ENCODE measurements around the gene AQP12B.

Gene AQP12B

DNA sequence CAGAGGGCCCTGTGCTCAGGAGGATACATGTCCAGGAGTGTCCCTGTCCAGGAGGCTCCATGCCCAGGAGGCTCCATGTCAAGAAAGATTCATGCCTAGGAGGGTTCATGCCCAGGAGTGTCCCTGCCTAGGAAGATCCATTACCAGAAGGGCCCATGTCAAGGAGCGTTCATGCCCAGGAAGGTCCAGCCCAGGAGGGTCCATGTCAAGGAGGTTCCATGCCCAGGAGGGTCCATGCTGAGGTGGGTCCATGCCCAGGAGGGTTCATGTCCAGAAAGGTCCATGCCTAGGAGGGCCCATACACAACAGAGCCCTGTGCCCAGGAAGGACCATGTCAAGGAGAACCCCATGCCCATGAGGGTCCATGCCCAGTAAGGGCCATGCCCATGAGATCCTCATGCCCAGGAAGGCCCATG lies 50.4 kb downstream of the AQP12B start:
- DNase-seq (ENCODE audit: low read depth, low spot score) = no peak

DNA sequence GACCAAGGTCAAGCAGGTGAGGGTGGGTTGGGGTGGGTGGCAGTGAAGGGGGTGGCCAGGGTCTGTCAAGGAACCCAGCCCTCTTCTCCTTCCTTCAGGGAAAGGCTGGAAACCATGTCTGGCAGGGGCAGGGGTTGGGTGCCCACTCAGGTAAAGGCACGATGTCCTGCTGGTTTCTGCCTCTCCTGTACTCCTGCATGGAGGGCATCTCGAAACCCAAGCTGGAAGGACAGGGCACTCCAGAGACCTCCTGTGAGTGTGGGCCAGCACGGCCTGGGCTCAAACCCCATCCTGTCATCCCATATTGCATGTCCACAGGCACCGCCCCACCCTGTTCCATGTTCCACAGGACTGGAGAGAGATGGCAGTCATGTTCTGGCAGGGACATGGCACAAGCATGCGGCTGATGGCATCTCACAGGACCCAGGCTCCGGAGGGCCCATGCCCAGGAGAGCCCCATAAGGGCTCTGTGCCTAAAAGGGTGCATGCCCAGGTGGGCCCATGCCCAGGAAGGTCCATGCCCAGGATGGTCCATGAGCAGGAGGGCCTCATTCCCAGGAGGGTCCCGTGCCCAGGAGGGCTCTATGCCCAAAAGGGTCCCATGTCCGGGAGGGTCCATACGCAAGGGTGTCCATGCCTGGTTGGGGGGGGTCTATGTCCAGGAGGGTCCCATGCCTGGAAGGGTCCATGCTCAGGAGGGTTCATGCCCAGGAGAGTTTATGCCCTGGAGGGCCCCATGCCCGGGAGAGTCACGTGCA lies 51.0 kb downstream of the AQP12B start:
- no peak for DNase-seq (ENCODE audit: low read depth, low spot score)

DNA sequence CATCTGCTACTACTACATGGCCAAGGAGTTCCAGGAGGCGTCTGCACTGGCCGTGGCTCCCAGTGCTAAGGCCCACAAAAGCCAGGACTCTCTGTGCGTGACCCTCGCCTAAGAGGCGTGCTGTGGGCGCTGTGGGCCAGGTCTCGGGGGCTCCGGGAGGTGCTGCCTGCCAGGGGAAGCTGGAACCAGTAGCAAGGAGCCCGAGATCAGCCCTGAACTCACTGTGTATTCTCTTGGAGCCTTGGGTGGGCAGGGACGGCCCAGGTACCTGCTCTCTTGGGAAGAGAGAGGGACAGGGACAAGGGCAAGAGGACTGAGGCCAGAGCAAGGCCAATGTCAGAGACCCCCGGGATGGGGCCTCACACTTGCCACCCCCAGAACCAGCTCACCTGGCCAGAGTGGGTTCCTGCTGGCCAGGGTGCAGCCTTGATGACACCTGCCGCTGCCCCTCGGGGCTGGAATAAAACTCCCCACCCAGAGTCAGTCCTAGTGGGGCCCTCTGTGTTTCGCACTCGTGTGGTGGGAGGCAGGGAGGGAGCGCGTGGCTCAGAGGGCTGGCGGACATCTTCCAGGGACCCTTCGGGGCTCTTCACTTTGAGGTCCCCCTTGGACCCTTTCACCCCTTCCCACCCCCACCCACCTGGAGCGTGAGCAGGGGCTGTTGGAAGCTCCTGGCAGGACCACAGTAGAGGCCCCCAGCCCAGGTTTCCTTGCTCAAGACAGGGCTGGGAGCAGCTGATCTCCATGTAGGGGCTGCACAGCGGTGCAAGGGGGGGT lies 51.7 kb downstream of the AQP12B start:
- DNase-seq (ENCODE audit: low read depth, low spot score) = no peak

DNA sequence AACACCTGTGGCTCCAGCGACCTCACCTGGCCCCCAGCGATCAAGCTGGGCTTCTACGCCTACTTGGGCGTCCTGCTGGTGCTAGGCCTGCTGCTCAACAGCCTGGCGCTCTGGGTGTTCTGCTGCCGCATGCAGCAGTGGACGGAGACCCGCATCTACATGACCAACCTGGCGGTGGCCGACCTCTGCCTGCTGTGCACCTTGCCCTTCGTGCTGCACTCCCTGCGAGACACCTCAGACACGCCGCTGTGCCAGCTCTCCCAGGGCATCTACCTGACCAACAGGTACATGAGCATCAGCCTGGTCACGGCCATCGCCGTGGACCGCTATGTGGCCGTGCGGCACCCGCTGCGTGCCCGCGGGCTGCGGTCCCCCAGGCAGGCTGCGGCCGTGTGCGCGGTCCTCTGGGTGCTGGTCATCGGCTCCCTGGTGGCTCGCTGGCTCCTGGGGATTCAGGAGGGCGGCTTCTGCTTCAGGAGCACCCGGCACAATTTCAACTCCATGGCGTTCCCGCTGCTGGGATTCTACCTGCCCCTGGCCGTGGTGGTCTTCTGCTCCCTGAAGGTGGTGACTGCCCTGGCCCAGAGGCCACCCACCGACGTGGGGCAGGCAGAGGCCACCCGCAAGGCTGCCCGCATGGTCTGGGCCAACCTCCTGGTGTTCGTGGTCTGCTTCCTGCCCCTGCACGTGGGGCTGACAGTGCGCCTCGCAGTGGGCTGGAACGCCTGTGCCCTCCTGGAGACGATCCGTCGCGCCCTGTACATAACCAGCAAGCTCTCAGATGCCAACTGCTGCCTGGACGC lies 52.5 kb downstream of the AQP12B start:
- no peak for DNase-seq (ENCODE audit: low read depth, low spot score)

DNA sequence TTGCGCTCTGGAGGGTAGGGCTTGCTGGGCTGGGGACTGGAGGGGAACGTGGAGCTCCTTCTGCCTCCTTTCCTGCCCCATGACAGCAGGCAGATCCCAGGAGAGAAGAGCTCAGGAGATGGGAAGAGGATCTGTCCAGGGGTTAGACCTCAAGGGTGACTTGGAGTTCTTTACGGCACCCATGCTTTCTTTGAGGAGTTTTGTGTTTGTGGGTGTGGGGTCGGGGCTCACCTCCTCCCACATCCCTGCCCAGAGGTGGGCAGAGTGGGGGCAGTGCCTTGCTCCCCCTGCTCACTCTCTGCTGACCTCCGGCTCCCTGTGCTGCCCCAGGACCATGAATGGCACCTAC lies 53.1 kb downstream of the AQP12B start:
- no peak for DNase-seq (ENCODE audit: low read depth, low spot score)

DNA sequence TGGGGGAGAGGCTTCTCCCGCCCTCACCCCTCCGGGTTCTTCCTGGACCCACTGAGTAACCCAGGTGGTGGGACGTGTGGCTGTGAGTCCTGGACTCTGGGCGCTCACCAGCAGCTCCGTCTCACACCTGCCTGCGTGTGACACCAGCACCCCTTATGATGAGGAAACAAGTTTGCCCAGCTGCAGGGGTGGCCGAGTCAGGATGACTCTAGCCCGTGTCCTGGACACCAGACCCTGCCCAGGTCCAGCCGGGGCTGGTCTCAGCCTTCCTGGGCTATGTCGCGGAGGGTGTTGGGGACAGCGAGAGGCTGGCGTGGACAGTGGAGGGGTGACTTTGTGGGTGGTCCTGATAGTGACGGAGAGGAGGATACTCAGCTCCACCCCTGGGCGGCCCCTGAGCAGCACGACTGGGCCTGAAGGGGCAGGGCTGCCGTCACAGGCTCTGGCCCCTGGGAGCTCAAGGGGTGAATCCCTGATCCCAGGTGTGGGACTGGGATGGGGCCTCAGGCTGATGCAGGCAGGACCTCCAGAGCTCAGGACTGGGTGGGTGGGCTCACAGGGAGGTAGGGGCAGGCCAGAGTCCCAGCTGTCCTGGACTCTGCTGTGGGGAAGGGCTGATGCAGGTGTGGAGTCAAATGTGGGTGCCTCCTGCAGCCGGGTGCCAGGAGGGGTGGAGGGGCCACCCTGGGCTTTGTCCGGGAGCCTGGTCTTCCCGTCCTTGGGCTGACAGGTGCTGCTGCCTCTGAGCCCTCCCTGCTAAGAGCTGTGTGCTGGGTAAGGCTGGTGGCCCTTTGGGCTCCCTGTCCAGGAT lies 53.7 kb downstream of the AQP12B start:
- DNase-seq (ENCODE audit: low read depth, low spot score) = no peak

DNA sequence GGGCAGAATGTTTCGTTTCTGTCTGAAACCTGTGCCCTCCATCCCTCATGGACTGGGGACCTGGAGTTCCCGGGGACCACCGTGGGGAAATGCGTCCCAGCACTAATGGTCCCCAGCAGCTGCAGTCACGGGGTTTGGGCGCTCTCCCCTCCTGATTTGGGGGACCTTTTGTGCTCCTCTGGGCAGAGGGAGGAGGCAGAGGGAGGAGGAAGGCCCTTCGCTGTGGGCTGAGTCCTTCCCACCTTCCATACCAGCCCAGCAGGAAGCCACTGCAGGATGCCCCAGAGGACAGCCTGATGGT lies 54.2 kb downstream of the AQP12B start:
- no peak for DNase-seq (ENCODE audit: low read depth, low spot score)

DNA sequence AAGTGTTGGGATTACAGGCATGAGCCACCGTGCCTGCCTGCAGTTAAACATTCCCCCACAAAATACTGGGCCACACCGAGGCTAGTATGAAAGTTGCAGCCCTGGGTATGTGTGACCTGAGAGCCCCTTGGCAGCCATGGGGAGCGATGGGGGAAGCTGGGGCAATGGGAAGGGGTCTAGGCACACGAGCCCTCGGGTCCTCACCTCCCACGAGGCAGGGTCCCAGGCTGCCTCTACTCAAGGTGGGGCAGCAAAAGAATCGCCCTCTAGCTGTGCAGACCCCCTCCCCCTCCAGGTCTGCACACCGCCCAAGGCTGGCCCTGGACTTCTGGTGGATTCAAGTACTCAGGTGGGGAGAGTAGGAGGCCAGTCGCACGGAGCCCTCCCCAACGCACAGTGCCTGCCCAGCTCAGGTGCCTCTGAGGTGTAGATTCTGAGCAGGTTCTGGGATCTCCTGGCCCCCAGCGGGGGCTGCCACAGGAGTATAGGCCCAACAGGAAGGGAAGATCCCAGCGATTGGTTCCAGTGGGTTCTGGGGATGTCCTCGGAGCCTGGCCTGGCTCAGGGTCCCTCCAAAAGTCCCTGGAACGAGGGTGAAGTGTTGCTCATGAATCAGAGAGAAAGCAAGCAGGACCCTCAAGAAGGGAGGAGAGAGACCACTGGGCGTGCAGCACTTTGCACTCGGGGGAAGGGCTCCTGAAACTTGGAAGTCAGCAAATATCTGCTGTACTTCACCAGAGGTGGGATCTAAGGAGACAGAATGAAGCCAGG lies 54.8 kb downstream of the AQP12B start:
- no peak for DNase-seq (ENCODE audit: low read depth, low spot score)

DNA sequence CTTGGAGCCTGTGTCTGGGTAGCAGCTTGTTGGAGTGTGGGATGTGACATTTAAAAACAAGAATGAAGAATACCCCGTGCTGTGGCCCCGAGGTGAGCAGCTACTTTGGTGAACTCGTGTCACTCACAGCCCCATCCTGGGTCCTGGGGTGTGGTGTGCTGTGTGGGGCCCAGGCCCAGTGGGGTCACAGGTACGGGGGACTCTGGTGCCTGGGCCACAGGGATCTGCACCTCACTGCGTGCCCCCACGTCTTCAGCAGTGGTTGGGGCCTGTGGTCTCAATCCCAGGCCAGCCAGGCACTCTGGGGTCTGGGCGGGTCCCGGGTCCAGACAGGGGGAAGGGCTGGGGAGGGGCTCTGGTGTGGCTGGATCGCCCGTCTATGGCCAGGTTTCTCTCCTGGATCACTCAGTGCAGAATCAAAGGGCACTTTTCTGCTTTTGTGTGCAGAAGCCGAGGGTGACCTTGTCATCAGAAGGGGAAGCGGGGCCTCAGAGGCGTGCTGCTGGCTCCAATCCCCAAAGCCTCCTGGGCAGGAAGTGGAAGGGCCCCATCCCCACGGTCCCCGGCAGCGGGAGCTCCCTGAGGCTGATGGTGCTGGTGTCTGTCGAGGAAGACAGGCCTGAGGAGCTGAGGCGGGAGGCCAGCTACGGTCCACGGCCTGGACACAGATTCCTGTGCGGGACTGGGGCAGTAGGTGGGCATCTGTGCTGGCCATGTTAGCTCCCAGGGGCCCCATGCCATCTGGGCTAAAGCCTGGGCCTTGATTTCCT lies 56.0 kb downstream of the AQP12B start:
- DNase-seq (ENCODE audit: low read depth, low spot score) = no peak
